HPDE6-E6E7 (cell line): ENCODE data around the gene TTC23L.

Experiments used
- DNase-seq: peaks from one replicate; pipeline ENCODE4 v3.0.0; 2011; ENCODE audit warnings: missing footprints; ENCODE audit errors: extremely low spot score

The TTC23L gene

GRCh38 chr5:34870382-34870781, 31.4 kb downstream of the TTC23L start:
- no peak for DNase-seq

- no peak for DNase-seq
Observed at GRCh38 chr5:34876275-34876674, 37.3 kb downstream of the TTC23L start.

GRCh38 chr5:34881246-34881645, 42.3 kb downstream of the TTC23L start:
- no peak for DNase-seq

GRCh38 chr5:34886392-34887119, 47.6 kb downstream of the TTC23L start:
- DNase-seq = no peak

GRCh38 chr5:34889394-34889793, 50.4 kb downstream of the TTC23L start:
- no peak for DNase-seq

- no peak for DNase-seq
Observed at GRCh38 chr5:34891981-34892380, 53.0 kb downstream of the TTC23L start.

GRCh38 chr5:34892414-34892813, 53.5 kb downstream of the TTC23L start:
- DNase-seq = no peak

GRCh38 chr5:34894716-34895115, 55.8 kb downstream of the TTC23L start:
- DNase-seq = no peak

GRCh38 chr5:34895641-34896419, 56.9 kb downstream of the TTC23L start:
- no peak for DNase-seq

- DNase-seq = no peak
Observed at GRCh38 chr5:34897646-34898045, 58.7 kb downstream of the TTC23L start.

GRCh38 chr5:34898258-34898895, 59.4 kb downstream of the TTC23L start:
- peak; percentile 47 for DNase-seq

GRCh38 chr5:34899066-34899465, 60.1 kb downstream of the TTC23L start:
- peak; percentile 7 for DNase-seq

- DNase-seq = no peak
Observed at GRCh38 chr5:34900652-34901051, 61.7 kb downstream of the TTC23L start.

GRCh38 chr5:34903260-34903659, 64.3 kb downstream of the TTC23L start:
- DNase-seq = no peak

GRCh38 chr5:34905564-34905963, 66.6 kb downstream of the TTC23L start:
- no peak for DNase-seq

- no peak for DNase-seq
Observed at GRCh38 chr5:34913072-34913471, 74.1 kb downstream of the TTC23L start.

- DNase-seq = no peak
Observed at GRCh38 chr5:34914671-34915138, 75.7 kb downstream of the TTC23L start.

- DNase-seq = peak; percentile 88
Observed at GRCh38 chr5:34915139-34915855, 76.3 kb downstream of the TTC23L start, which contains the start of the genes BRIX1 and RAD1. BRIX1 (plus strand) TSS chr5:34915711; CDS start chr5:34915739, 28 bp downstream. RAD1 (minus strand) TSS chr5:34915504; CDS start chr5:34914892, 612 bp downstream.

- no peak for DNase-seq
Observed at GRCh38 chr5:34915856-34916192, 76.9 kb downstream of the TTC23L start.

- no peak for DNase-seq
Observed at GRCh38 chr5:34916518-34916917, 77.6 kb downstream of the TTC23L start.

- DNase-seq = no peak
Observed at GRCh38 chr5:34918025-34918424, 79.1 kb downstream of the TTC23L start.

- no peak for DNase-seq
Observed at GRCh38 chr5:34919077-34919476, 80.1 kb downstream of the TTC23L start.
